Measurements from ENCODE around the gene UGT1A9. TPM values are rescaled to one million over a fixed set of nuclear protein-coding genes. Genes with fewer than 3 reads are reported as not detected.

Gene UGT1A9
- total and polyA plus RNA-seq, 7 donors, result not detected

DNA sequence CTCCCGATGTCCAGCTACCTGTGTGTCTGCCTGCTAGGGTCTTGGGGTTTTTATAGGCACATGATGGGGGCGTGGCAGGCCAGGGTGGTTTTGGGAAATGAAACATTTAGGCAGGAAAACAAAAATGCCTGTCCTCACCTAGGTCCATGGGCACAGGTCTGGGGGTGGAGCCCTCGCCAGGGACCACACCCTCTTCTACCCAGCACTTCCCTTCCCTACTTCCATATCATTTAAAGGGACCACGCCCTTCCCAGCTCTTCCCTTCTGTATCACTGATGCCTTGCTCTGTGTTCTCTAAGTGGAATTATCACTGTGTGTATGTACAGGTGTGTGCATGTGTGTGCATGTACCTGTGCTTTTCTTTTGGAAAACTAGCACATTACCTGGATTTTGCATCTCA is 94.7 kb downstream of the UGT1A9 start:
- DNase-seq (no peak), ATAC-seq (no peak)
- Histone ChIP-seq H3K27me3 (ENCODE audit: insufficient read depth in 3 of 3, low read length in 2 of 3) (peaks cover 0 to 3% (median 2%) of the 10 kb centered on the region in 3 donors), H3K9me3 (no peaks in the 10 kb centered on the region), H3K27ac (no peak overlapping the region), H3K4me3 (no peak overlapping the region), H3K4me1 (no peaks in the 10 kb centered on the region), H3K36me3 (ENCODE audit: insufficient read depth in 1 of 2, low read depth in 1 of 2) (no peaks in the 10 kb centered on the region)
- TF ChIP-seq, protein P1, sequence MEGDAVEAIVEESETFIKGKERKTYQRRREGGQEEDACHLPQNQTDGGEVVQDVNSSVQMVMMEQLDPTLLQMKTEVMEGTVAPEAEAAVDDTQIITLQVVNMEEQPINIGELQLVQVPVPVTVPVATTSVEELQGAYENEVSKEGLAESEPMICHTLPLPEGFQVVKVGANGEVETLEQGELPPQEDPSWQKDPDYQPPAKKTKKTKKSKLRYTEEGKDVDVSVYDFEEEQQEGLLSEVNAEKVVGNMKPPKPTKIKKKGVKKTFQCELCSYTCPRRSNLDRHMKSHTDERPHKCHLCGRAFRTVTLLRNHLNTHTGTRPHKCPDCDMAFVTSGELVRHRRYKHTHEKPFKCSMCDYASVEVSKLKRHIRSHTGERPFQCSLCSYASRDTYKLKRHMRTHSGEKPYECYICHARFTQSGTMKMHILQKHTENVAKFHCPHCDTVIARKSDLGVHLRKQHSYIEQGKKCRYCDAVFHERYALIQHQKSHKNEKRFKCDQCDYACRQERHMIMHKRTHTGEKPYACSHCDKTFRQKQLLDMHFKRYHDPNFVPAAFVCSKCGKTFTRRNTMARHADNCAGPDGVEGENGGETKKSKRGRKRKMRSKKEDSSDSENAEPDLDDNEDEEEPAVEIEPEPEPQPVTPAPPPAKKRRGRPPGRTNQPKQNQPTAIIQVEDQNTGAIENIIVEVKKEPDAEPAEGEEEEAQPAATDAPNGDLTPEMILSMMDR (IDR thresholded peaks at IDR 0.05), result no peak
- whole genome bisulfite sequencing, 3 donors, result 74 to 83% (median 78%) methylated on average over 4 of the region's 4 CpGs
- intact Hi-C loops (cut with DNase I), result no loop called here

- Histone ChIP-seq H3K4me3 (no peak overlapping the region), H3K36me3 (ENCODE audit: insufficient read depth in 1 of 2, low read depth in 1 of 2) (no peaks in the 10 kb centered on the region), H3K27ac (no peak overlapping the region), H3K4me1 (no peaks in the 10 kb centered on the region), H3K9me3 (no peaks in the 10 kb centered on the region), H3K27me3 (ENCODE audit: insufficient read depth in 3 of 3, low read length in 2 of 3) (peaks cover 0 to 3% (median 2%) of the 10 kb centered on the region in 3 donors)
- intact Hi-C loops (cut with DNase I), result no loop called here
- no peak for DNase-seq
- ATAC-seq, result no peak
- TF ChIP-seq, protein P1 (IDR thresholded peaks at IDR 0.05), result no peak
- WGBS, 3 donors, result 76 to 78% (median 76%) methylated on average over 4 of the region's 4 CpGs
These were observed 96.4 kb downstream of the UGT1A9 start for GRCh38 chr2:233768076-233768475.

DNA sequence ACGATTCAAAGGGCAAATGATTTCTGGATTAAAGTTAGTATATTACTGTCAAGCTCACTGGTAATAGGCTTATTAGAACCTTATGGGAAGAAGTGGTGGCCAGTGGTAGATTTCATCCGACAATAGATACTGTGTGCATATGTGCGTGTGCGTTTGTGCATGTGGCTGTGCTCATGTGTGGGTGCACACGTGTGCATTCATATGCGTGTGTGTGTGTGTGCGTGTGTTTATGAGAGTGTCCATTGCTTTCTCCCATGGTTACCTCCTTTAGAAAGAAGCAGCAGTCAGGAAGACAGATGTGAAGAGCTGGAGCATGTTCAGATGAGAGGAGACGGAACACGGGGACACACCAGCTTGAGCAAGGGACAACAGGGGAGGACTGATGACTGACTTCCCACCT is 97.6 kb downstream of the UGT1A9 start:
- H3K9me3 ChIP-seq, result no peaks in the 10 kb centered on the region
- H3K27me3 ChIP-seq (ENCODE audit: insufficient read depth in 3 of 3, low read length in 2 of 3), result peaks cover 0 to 3% (median 2%) of the 10 kb centered on the region in 3 donors
- 88 to 92% (median 89%) methylated on average over 9 of the region's 9 CpGs for WGBS, 3 donors
- intact Hi-C loops (cut with DNase I), result no loop called here
- no peak for ATAC-seq
- no peak overlapping the region for H3K4me3 ChIP-seq
- H3K36me3 ChIP-seq (ENCODE audit: insufficient read depth in 1 of 2, low read depth in 1 of 2), result no peaks in the 10 kb centered on the region
- DNase-seq, result no peak
- no peaks in the 10 kb centered on the region for H3K4me1 ChIP-seq
- TF ChIP-seq, protein P1 (IDR thresholded peaks at IDR 0.05), result no peak
- no peak overlapping the region for H3K27ac ChIP-seq

DNA sequence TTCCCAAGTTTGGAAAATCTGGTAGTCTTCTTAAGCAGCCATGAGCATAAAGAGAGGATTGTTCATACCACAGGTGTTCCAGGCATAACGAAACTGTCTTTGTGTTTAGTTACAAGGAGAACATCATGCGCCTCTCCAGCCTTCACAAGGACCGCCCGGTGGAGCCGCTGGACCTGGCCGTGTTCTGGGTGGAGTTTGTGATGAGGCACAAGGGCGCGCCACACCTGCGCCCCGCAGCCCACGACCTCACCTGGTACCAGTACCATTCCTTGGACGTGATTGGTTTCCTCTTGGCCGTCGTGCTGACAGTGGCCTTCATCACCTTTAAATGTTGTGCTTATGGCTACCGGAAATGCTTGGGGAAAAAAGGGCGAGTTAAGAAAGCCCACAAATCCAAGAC is 100.5 kb downstream of the UGT1A9 start:
- Histone ChIP-seq H3K4me3 (no peak overlapping the region), H3K27ac (no peak overlapping the region), H3K27me3 (ENCODE audit: insufficient read depth in 3 of 3, low read length in 2 of 3) (peaks cover 0 to 3% (median 2%) of the 10 kb centered on the region in 3 donors), H3K4me1 (no peaks in the 10 kb centered on the region), H3K9me3 (no peaks in the 10 kb centered on the region), H3K36me3 (ENCODE audit: insufficient read depth in 1 of 2, low read depth in 1 of 2) (no peaks in the 10 kb centered on the region)
- TF ChIP-seq, protein P1 (IDR thresholded peaks at IDR 0.05), result no peak
- DNase-seq (no peak), ATAC-seq (no peak)
- intact Hi-C loops (cut with DNase I), result no loop called here
- 85 to 89% (median 87%) methylated on average over 16 of the region's 16 CpGs for WGBS, 3 donors

DNA sequence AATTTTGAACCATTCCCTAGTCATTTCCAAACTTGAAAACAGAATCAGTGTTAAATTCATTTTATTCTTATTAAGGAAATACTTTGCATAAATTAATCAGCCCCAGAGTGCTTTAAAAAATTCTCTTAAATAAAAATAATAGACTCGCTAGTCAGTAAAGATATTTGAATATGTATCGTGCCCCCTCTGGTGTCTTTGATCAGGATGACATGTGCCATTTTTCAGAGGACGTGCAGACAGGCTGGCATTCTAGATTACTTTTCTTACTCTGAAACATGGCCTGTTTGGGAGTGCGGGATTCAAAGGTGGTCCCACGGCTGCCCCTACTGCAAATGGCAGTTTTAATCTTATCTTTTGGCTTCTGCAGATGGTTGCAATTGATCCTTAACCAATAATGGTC is 100.9 kb downstream of the UGT1A9 start:
- Histone ChIP-seq H3K4me3 (no peak overlapping the region), H3K36me3 (ENCODE audit: insufficient read depth in 1 of 2, low read depth in 1 of 2) (no peaks in the 10 kb centered on the region), H3K4me1 (no peaks in the 10 kb centered on the region), H3K9me3 (no peaks in the 10 kb centered on the region), H3K27ac (no peak overlapping the region), H3K27me3 (ENCODE audit: insufficient read depth in 3 of 3, low read length in 2 of 3) (peaks cover 0 to 3% (median 2%) of the 10 kb centered on the region in 3 donors)
- intact Hi-C loops (cut with DNase I), result no loop called here
- TF ChIP-seq, protein P1 (IDR thresholded peaks at IDR 0.05), result no peak
- ATAC-seq (no peak), DNase-seq (no peak)
- WGBS, 3 donors, result 55 to 71% (median 64%) methylated on average over 5 of the region's 5 CpGs
